ENCODE data around the gene TMEM256. TPM values are rescaled to one million over a fixed set of nuclear protein-coding genes. Genes with fewer than 3 reads are reported as not detected.

The TMEM256 gene
- total RNA-seq, 1 donor from 2014 or later, result 54.7 TPM

DNA sequence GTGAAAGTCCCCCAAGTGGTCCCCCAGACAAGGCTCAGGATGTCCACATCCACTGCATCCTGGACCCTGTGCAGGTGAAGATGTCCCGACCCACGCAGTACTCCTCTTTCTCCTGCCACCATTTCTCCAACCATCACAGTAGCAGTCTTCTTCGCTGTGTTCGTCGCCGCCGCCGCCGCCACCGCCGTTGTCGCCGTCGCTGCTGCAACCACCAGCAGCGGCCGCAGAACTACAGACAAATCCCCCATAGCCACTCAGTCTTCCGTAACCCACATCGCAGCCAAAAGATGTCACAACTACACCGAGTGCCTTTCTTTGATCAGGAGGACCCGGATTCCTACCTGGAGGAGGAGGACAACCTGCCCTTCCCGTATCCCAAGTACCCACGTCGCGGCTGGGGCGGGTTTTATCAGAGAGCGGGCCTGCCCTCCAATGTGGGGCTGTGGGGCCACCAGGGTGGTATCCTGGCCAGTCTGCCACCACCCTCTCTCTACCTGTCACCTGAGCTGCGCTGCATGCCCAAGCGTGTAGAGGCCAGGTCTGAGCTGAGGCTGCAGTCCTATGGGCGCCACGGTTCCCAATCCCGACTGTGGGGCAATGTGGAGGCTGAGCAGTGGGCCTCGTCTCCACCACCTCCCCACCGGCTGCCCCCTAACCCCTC lies 22.4 kb upstream of the TMEM256 start:
- Mint-ChIP-seq H3K9me3 (no peaks in the 10 kb centered on the region), H3K4me3 (no peak overlapping the region), H3K27ac (no peak overlapping the region), H3K4me1 (ENCODE audit: low read depth) (no peaks in the 10 kb centered on the region), H3K36me3 (ENCODE audit: low read depth) (no peaks in the 10 kb centered on the region), H3K27me3 (ENCODE audit: insufficient read depth) (no peaks in the 10 kb centered on the region)
- DNase-seq (ENCODE audit: low spot score), result no peak
- intact Hi-C loops (cut with micrococcal nuclease), result no loop called here

DNA sequence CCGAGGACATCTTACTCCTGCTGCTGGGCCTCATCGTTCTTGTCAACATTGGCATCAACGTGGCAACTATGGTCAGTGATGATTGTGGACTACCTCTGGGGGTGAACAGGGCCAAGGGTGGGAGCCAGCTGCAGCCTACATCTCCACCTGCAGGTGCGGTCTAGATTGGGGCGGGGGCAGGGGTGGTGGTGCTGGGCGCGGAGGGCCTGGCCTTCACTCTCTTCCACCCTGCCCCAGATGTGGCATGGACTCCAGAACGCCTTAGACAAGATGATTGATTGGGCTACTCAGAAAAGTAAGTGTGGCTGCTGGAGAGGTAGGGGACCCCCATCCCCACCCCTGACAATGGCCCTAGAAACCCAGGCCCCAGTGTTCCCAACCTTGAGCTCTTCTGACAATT lies 21.9 kb upstream of the TMEM256 start:
- no peaks in the 10 kb centered on the region for H3K4me1 Mint-ChIP-seq (ENCODE audit: low read depth)
- no peaks in the 10 kb centered on the region for H3K36me3 Mint-ChIP-seq (ENCODE audit: low read depth)
- intact Hi-C loops (cut with micrococcal nuclease), result no loop called here
- H3K27me3 Mint-ChIP-seq (ENCODE audit: insufficient read depth), result no peaks in the 10 kb centered on the region
- DNase-seq (ENCODE audit: low spot score), result no peak
- no peaks in the 10 kb centered on the region for H3K9me3 Mint-ChIP-seq
- no peak overlapping the region for H3K4me3 Mint-ChIP-seq
- H3K27ac Mint-ChIP-seq, result no peak overlapping the region

DNA sequence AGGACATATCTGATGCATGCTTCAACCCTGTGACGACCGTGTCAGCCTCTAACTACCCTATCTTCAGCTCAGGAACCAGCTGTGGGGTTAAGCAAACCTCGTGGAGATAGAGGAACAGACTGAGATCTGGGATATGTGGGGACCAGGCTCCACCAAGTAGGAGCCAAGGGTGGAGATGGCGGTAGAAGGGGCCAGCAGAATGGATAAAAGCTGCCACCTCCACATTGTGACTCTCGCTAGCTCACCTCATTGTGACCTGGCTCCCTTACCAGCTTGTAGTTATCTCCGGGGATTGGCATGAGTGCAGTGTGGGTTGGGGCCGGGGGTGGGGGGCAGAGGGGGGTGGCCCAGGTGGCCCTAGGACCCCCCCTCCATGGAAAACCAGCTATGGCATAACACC lies 21.4 kb upstream of the TMEM256 start, which contains the start of gene SPEM2:
SPEM2 (plus strand) TSS at position 301 of the 400 bp plus-strand sequence; CDS start at position 374, 73 bp downstream.
- Mint-ChIP-seq H3K4me1 (ENCODE audit: low read depth) (no peaks in the 10 kb centered on the region), H3K27ac (no peak within 1 kb of the TSS), H3K27me3 (ENCODE audit: insufficient read depth) (no peaks in the 10 kb centered on the region), H3K36me3 (ENCODE audit: low read depth) (no peaks in the 10 kb centered on the region), H3K4me3 (no peak within 1 kb of the TSS), H3K9me3 (no peaks in the 10 kb centered on the region)
- no peak for DNase-seq (ENCODE audit: low spot score)
- intact Hi-C loops (cut with micrococcal nuclease), result no loop called here

GRCh38 chr17:7423679-7424078 lies 19.8 kb upstream of the TMEM256 start:
- no peaks in the 10 kb centered on the region for H3K4me1 Mint-ChIP-seq (ENCODE audit: low read depth)
- no peaks in the 10 kb centered on the region for H3K36me3 Mint-ChIP-seq (ENCODE audit: low read depth)
- no peak overlapping the region for H3K4me3 Mint-ChIP-seq
- no peaks in the 10 kb centered on the region for H3K9me3 Mint-ChIP-seq
- no peak overlapping the region for H3K27ac Mint-ChIP-seq
- intact Hi-C loops (cut with micrococcal nuclease), result no loop called here
- no peaks in the 10 kb centered on the region for H3K27me3 Mint-ChIP-seq (ENCODE audit: insufficient read depth)
- no peak for DNase-seq (ENCODE audit: low spot score)

GRCh38 chr17:7421186-7421585 lies 17.3 kb upstream of the TMEM256 start:
- Mint-ChIP-seq H3K27me3 (ENCODE audit: insufficient read depth) (no peaks in the 10 kb centered on the region), H3K4me3 (no peak overlapping the region), H3K36me3 (ENCODE audit: low read depth) (no peaks in the 10 kb centered on the region), H3K4me1 (ENCODE audit: low read depth) (no peaks in the 10 kb centered on the region), H3K27ac (no peak overlapping the region), H3K9me3 (no peaks in the 10 kb centered on the region)
- no peak for DNase-seq (ENCODE audit: low spot score)
- intact Hi-C loops (cut with micrococcal nuclease), result no loop called here

DNA sequence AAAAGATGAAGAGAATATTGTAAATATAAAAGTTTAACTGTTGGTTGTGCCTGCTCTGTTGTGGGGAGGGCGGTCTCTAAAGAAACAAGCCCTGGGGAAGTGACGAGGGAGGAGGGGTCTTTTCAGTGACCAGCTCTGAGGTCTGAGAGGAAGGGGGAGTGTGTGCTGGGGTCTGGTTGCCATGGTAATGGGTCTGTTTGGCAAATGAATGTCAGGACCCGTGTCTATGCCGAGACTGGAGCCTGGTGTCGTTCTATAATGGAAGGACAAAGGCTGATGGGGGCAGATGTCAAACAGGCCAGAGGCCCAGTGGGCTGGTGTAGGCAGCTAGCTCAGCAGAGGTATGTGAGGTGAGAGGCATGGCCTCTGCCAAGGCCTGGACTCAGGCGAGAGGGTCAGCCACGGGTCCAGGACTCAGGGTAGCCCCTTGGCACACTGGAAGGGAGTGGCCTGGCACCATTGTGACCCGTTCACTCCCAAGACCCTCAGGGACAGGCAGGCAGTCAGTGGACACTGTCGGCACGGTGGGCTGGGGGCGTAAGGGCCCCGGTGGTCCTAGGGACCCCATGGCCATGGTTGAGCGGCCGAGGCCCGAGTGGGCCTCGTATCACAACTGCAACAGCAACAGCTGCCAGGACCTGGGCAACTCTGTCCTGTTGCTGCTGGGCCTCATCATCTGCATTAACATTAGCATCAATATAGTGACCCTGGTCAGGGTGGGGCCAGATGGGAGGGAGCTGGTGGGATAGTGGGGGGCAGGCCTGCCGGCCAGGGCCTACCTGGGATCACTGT lies 16.1 kb upstream of the TMEM256 start, which contains the start of gene SPEM1:
SPEM1 (plus strand) TSS at position 506 of the 792 bp plus-strand sequence; CDS start at position 567, 61 bp downstream.
- intact Hi-C loops (cut with micrococcal nuclease), result no loop called here
- Mint-ChIP-seq H3K4me3 (no peak within 1 kb of the TSS), H3K36me3 (ENCODE audit: low read depth) (no peaks in the 10 kb centered on the region), H3K9me3 (no peaks in the 10 kb centered on the region), H3K4me1 (ENCODE audit: low read depth) (no peaks in the 10 kb centered on the region), H3K27me3 (ENCODE audit: insufficient read depth) (no peaks in the 10 kb centered on the region), H3K27ac (no peak within 1 kb of the TSS)
- no peak for DNase-seq (ENCODE audit: low spot score)

GRCh38 chr17:7418472-7419152 lies 14.7 kb upstream of the TMEM256 start:
- no peak for DNase-seq (ENCODE audit: low spot score)
- no peaks in the 10 kb centered on the region for H3K4me1 Mint-ChIP-seq (ENCODE audit: low read depth)
- H3K36me3 Mint-ChIP-seq (ENCODE audit: low read depth), result no peaks in the 10 kb centered on the region
- intact Hi-C loops (cut with micrococcal nuclease), result no loop called here
- no peak overlapping the region for H3K27ac Mint-ChIP-seq
- H3K27me3 Mint-ChIP-seq (ENCODE audit: insufficient read depth), result no peaks in the 10 kb centered on the region
- H3K9me3 Mint-ChIP-seq, result no peaks in the 10 kb centered on the region
- no peak overlapping the region for H3K4me3 Mint-ChIP-seq

DNA sequence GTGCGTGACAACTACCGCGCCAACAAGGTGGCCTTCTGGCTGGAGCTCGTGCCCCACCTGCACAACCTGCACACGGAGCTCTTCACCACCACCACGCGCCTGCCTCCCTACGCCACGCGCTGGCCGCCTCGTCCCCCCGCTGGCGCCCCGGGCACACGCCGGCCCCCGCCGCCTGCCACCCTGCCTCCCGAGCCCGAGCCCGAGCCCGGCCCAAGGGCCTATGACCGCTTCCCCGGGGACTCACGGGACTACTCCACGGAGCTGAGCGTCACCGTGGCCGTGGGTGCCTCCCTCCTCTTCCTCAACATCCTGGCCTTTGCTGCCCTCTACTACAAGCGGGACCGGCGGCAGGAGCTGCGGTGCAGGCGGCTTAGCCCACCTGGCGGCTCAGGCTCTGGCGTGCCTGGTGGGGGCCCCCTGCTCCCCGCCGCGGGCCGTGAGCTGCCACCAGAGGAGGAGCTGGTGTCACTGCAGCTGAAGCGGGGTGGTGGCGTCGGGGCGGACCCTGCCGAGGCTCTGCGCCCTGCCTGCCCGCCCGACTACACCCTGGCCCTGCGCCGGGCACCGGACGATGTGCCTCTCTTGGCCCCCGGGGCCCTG lies 13.3 kb upstream of the TMEM256 start:
- peaks cover 3% of the 10 kb centered on the region for H3K27me3 Mint-ChIP-seq (ENCODE audit: insufficient read depth)
- intact Hi-C loops (cut with micrococcal nuclease), result no loop called here
- no peaks in the 10 kb centered on the region for H3K36me3 Mint-ChIP-seq (ENCODE audit: low read depth)
- DNase-seq (ENCODE audit: low spot score), result no peak
- H3K9me3 Mint-ChIP-seq, result no peaks in the 10 kb centered on the region
- H3K4me1 Mint-ChIP-seq (ENCODE audit: low read depth), result no peaks in the 10 kb centered on the region
- H3K27ac Mint-ChIP-seq, result no peak overlapping the region
- H3K4me3 Mint-ChIP-seq, result no peak overlapping the region

GRCh38 chr17:7416323-7416722 lies 12.4 kb upstream of the TMEM256 start:
- Mint-ChIP-seq H3K27me3 (ENCODE audit: insufficient read depth) (peaks cover 3% of the 10 kb centered on the region), H3K4me3 (no peak overlapping the region), H3K9me3 (no peaks in the 10 kb centered on the region), H3K36me3 (ENCODE audit: low read depth) (no peaks in the 10 kb centered on the region), H3K27ac (no peak overlapping the region), H3K4me1 (ENCODE audit: low read depth) (no peaks in the 10 kb centered on the region)
- intact Hi-C loops (cut with micrococcal nuclease), result no loop called here
- no peak for DNase-seq (ENCODE audit: low spot score)

GRCh38 chr17:7415784-7416183 lies 11.9 kb upstream of the TMEM256 start:
- Mint-ChIP-seq H3K36me3 (ENCODE audit: low read depth) (no peaks in the 10 kb centered on the region), H3K27ac (no peak overlapping the region), H3K9me3 (no peaks in the 10 kb centered on the region), H3K27me3 (ENCODE audit: insufficient read depth) (peaks cover 3% of the 10 kb centered on the region), H3K4me3 (no peak overlapping the region), H3K4me1 (ENCODE audit: low read depth) (no peaks in the 10 kb centered on the region)
- intact Hi-C loops (cut with micrococcal nuclease), result no loop called here
- DNase-seq (ENCODE audit: low spot score), result no peak

GRCh38 chr17:7414837-7415236 lies 10.9 kb upstream of the TMEM256 start:
- DNase-seq (ENCODE audit: low spot score), result no peak
- H3K36me3 Mint-ChIP-seq (ENCODE audit: low read depth), result no peaks in the 10 kb centered on the region
- H3K9me3 Mint-ChIP-seq, result no peaks in the 10 kb centered on the region
- H3K4me1 Mint-ChIP-seq (ENCODE audit: low read depth), result no peaks in the 10 kb centered on the region
- no peak overlapping the region for H3K27ac Mint-ChIP-seq
- peaks cover 7% of the 10 kb centered on the region for H3K27me3 Mint-ChIP-seq (ENCODE audit: insufficient read depth)
- no peak overlapping the region for H3K4me3 Mint-ChIP-seq
- intact Hi-C loops (cut with micrococcal nuclease), result no loop called here

DNA sequence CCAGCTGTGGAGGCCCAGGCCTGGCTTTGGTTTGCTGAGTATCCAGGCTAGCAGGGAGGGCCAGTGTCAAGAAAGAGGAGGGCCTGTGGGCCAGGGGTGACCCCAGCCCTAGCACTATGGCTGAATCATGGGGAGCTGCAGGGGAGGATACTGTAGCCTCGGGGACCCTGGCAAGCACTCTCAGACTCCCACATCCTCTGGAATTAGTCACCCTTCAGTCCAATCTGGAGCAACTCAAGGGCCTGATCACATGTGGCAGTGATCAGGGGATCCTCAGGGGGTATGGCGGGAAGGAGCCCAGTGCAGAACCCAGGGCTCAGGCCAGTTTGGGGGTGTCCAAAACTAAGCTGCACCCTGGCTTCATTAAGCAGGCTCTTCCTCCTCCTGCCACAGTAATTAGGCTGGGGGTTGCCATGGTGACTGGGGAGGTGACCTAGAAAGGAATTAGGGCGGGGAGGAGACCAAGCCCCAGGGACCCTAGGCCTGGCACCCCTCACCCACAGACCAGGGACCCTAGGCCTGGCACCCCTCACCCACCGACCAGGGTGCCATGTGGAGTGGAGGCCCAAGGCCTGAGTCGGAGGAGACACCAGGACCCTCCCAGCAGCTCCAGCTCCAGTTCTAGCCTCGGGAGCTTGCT lies 9.6 kb upstream of the TMEM256 start:
- Mint-ChIP-seq H3K27ac (no peak overlapping the region), H3K9me3 (no peaks in the 10 kb centered on the region), H3K4me3 (no peak overlapping the region), H3K27me3 (ENCODE audit: insufficient read depth) (peaks cover 11% of the 10 kb centered on the region), H3K36me3 (ENCODE audit: low read depth) (no peaks in the 10 kb centered on the region), H3K4me1 (ENCODE audit: low read depth) (no peaks in the 10 kb centered on the region)
- intact Hi-C loops (cut with micrococcal nuclease), result no loop called here
- DNase-seq (ENCODE audit: low spot score), result no peak
